ENCODE results near the gene FSTL4.

DNA sequence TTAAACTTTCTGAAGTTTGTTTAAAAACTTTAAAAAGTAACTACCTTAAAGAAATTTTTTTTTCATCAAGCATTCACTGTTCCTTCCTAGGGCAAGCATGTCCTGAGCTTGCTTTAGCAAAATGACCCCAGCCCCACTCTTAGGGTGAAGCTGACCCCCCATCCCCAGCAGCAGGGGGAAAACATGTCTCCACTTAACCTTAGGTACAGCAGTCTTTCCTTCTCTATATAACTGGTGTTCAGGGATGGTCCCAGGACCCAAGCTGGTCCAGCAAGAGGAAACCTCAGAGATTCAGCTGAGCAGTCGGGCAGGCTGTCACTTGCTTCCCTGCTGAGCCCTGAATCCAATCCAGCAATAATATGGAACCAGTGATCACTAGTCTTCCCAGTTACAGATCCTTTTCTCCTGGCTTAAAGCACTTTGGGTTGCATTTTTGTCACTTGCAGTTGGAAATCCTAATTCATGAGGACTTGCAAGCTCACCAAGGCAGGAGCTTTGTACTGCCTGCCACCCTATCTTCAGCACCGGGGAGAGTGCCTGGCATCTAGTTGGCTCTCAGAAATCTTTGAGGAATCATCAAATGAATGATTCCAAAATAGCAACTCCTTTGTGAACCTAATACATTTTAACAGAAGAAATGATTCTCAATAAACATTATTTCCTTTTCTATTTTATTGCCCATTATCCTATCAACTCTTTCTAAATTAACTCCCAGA is 91.2 kb downstream of the FSTL4 start:
- TF ChIP-seq, protein P1, sequence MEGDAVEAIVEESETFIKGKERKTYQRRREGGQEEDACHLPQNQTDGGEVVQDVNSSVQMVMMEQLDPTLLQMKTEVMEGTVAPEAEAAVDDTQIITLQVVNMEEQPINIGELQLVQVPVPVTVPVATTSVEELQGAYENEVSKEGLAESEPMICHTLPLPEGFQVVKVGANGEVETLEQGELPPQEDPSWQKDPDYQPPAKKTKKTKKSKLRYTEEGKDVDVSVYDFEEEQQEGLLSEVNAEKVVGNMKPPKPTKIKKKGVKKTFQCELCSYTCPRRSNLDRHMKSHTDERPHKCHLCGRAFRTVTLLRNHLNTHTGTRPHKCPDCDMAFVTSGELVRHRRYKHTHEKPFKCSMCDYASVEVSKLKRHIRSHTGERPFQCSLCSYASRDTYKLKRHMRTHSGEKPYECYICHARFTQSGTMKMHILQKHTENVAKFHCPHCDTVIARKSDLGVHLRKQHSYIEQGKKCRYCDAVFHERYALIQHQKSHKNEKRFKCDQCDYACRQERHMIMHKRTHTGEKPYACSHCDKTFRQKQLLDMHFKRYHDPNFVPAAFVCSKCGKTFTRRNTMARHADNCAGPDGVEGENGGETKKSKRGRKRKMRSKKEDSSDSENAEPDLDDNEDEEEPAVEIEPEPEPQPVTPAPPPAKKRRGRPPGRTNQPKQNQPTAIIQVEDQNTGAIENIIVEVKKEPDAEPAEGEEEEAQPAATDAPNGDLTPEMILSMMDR (IDR thresholded peaks at IDR 0.05; ENCODE audit: poor library complexity, severe bottlenecking): no peak
- TF ChIP-seq POLR2AphosphoS5 (IDR thresholded peaks at IDR 0.05): no peak
- no peak for TF ChIP-seq EP300 (conservative IDR thresholded peaks at IDR 0.05; ENCODE audit: poor library complexity, severe bottlenecking)

Measured in neural cell (in vitro differentiated cells).